A549 treated with CORT108297 at 1 μM for 4 hours (cell line): ENCODE measurements around the gene MIF4GD. TPM values are rescaled to one million over a fixed set of nuclear protein-coding genes. Genes with fewer than 3 reads are reported as not detected.

Experiments
- total RNA-seq: library from RNA; stranded (reverse); fragments of 200-300 nt; extraction: Qiagen RNA extraction; gene quantifications from 5 replicates; pipeline ENCODE4 v1.2.3, GENCODE V29; 2022

The MIF4GD gene, protein sequence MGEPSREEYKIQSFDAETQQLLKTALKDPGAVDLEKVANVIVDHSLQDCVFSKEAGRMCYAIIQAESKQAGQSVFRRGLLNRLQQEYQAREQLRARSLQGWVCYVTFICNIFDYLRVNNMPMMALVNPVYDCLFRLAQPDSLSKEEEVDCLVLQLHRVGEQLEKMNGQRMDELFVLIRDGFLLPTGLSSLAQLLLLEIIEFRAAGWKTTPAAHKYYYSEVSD
- total RNA-seq = 31.4 to 39.6 TPM (median 37.2 TPM) in 5 replicates

DNA sequence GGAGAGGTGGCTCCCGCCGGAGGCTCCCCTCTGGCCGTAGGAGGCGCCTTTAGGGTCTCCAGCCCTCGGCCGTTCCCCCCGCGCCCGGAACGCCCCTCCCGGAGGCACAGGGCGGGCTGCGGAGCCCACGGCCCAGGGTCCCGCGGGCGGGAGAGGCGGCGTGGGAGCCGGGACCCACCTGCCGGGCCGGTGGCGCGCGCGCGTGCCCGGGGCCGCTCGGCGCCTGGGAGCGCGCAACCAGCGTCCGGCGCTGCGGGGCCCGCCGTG is at the start of gene MIF4GD:
Gene MIF4GD, minus strand, starts transcription at position 266 of the 267 bp plus-strand sequence. CDS start 1,036 bp downstream, outside the sequence.

GRCh38 chr17:75289115-75289831 is 18.2 kb upstream of the MIF4GD start, which contains the start of gene SLC25A19:
TSS of gene SLC25A19 (minus strand) at chr17:75289433. CDS start at chr17:75286764, 2,669 bp downstream.

DNA sequence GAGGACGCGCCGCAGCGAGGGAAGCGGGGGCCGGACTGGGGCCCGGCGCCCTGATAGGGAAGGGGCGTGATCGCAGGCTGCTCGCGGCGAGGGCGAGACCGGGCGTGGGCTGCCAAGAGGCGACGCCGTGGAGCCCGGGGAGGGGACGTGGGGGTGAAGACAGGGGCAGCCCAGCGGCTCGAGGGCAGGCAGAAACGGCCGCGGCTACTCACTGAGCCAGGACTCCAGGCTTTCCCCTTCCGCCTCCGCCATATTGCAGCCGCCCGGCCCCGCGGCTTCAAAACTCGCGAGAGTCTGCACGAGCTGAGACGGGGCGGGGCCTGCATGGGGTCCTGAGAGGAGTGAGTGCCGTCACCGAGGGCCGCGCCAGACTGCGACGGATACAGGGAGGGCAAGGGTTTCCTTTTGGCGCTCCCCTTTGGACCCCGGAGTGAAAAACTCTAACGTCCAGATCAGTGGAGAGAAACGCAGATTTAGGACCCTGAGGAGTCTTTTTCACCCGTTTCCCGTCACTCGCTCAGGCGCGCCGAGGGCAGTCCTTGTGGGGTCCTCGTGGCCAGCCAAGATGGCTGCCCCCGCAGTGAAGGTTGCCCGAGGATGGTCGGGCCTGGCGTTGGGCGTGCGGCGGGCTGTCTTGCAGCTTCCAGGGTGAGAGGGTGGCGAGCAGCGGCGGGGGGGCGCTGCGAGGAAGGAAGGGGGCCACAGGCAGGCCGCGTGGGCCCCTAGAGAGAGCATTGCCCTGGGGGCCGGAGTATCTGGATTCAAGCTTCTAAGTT is 9.5 kb downstream of the MIF4GD start, which contains the start of the genes GGA3 and MRPS7:
Gene GGA3, minus strand, starts transcription at position 271 of the 776 bp plus-strand sequence. Its CDS starts 19 bp downstream, at position 252.
Gene MRPS7, plus strand, starts transcription at position 544 of the 776 bp plus-strand sequence. Its CDS starts 22 bp downstream, at position 566.

Other genes starting within 250 kb of the MIF4GD start
- gene ATP5PD, start 224.3 kb downstream of the MIF4GD start, total RNA-seq = 451 to 583 TPM (median 485 TPM) in 5 replicates
- gene KCTD2, start 224.0 kb downstream of the MIF4GD start, total RNA-seq = 27.7 to 31.5 TPM (median 29.5 TPM) in 5 replicates
- 18.6 to 35.9 TPM (median 32.2 TPM) in 5 replicates for gene SLC16A5, start 183.3 kb downstream of the MIF4GD start, total RNA-seq
- 17.3 to 22.0 TPM (median 18.5 TPM) in 5 replicates for gene ARMC7, start 161.3 kb downstream of the MIF4GD start, total RNA-seq
- 73.4 to 135 TPM (median 133 TPM) in 5 replicates for gene NT5C, start 139.5 kb downstream of the MIF4GD start, total RNA-seq
- 762 to 868 TPM (median 811 TPM) in 5 replicates for gene JPT1, start 116.7 kb downstream of the MIF4GD start, total RNA-seq
- gene SUMO2, start 88.3 kb downstream of the MIF4GD start, total RNA-seq = 366 to 386 TPM (median 369 TPM) in 5 replicates
- gene NUP85, start 65.6 kb downstream of the MIF4GD start, total RNA-seq = 91.8 to 113 TPM (median 102 TPM) in 5 replicates
- 23.6 to 32.4 TPM (median 30.9 TPM) in 5 replicates for gene GGA3, start 9.6 kb downstream of the MIF4GD start, total RNA-seq
- 157 to 184 TPM (median 174 TPM) in 5 replicates for gene MRPS7, start 9.4 kb downstream of the MIF4GD start, total RNA-seq
- gene SLC25A19, start 18.2 kb upstream of the MIF4GD start, total RNA-seq = 17.8 to 22.5 TPM (median 20.7 TPM) in 5 replicates
- gene GRB2, start 134.4 kb upstream of the MIF4GD start, total RNA-seq = 90.6 to 102 TPM (median 98.5 TPM) in 5 replicates
- 38.4 to 52.2 TPM (median 48.2 TPM) in 5 replicates for gene TMEM94, start 185.4 kb upstream of the MIF4GD start, total RNA-seq
- gene CASKIN2, start 244.3 kb upstream of the MIF4GD start, total RNA-seq = 6.9 to 12.3 TPM (median 11.1 TPM) in 5 replicates
- 28.7 to 46.0 TPM (median 42.3 TPM) in 5 replicates for gene TSEN54, start 245.3 kb upstream of the MIF4GD start, total RNA-seq